HEK293 (cell line): ENCODE results near the gene MLLT10.

Experiments
- CTCF ChIA-PET: fragments of 350-600 bp; formaldehyde crosslinking; extraction: SDS; loops from one replicate; lab custom pipeline; 2021; ENCODE audit warnings: antibody characterized with exemption; lab: Yijun Ruan, JAX
- POLR2A ChIA-PET: fragments of 300-600 bp; formaldehyde crosslinking; extraction: SDS; loops from one replicate; lab custom pipeline; 2020; ENCODE audit warnings: antibody characterized with exemption, inconsistent platforms; lab: Yijun Ruan, JAX
- H3K27ac ChIP-seq: fragments of 200-500 bp; sonication (Bioruptor generic); 2 replicates; pipeline ENCODE4 v1.5.1; 2014; ENCODE audit warnings: low read depth, low read length, control low read depth, inconsistent platforms; ENCODE audit errors: extremely low read depth
- H3K36me3 ChIP-seq, 2 experiments: fragments of 200-500 bp in 1 of 2; sonication (Bioruptor generic) in 1 of 2; 1 replicate in 1 of 2; 2 replicates in 1 of 2; pipeline ENCODE4 v1.5.1; 2014 to 2017; ENCODE audit warnings: inconsistent platforms in 2 of 2, low read length in 2 of 2; ENCODE audit not compliant: control insufficient read depth in 2 of 2, insufficient read depth in 1 of 2
- H3K4me1 ChIP-seq: fragments of 200-500 bp; sonication (Bioruptor generic); 2 replicates; pipeline ENCODE4 v1.5.1; 2014; ENCODE audit warnings: mild to moderate bottlenecking, low read length, inconsistent platforms; ENCODE audit not compliant: control insufficient read depth, insufficient read depth
- H3K4me3 ChIP-seq: 2 replicates; pipeline ENCODE4 v1.5.1; 2011; ENCODE audit warnings: low read depth, mild to moderate bottlenecking, control low read depth, low read length, moderate library complexity
- H3K9me3 ChIP-seq: fragments of 200-500 bp; sonication (Bioruptor generic); 2 replicates; pipeline ENCODE4 v1.5.1; 2014; ENCODE audit warnings: low read depth, low read length, inconsistent platforms; ENCODE audit not compliant: control insufficient read depth, insufficient read depth
- AEBP2 ChIP-seq: fragments of 450-650 bp; formaldehyde crosslinking; IDR thresholded peaks from 2 replicates; pipeline ENCODE4 v1.5.1; 2016; ENCODE audit warnings: missing biosample characterization, missing genetic modification characterization, borderline replicate concordance
- CTCF ChIP-seq: fragments of 450-650 bp; formaldehyde crosslinking; IDR thresholded peaks from 2 replicates; pipeline ENCODE4 v1.5.1; 2016; ENCODE audit warnings: missing biosample characterization, missing genetic modification characterization
- HOXC10 ChIP-seq: sonication (generic); formaldehyde crosslinking; IDR thresholded peaks from 2 replicates; pipeline ENCODE4 v1.8.1; 2023; ENCODE audit warnings: mild to moderate bottlenecking, missing genetic modification reagents
- INSM2 ChIP-seq: fragments of 450-650 bp; formaldehyde crosslinking; IDR thresholded peaks from 2 replicates; pipeline ENCODE4 v1.5.1; 2016; ENCODE audit warnings: missing biosample characterization, missing genetic modification characterization
- OSR2 ChIP-seq: fragments of 450-650 bp; formaldehyde crosslinking; IDR thresholded peaks from 2 replicates; pipeline ENCODE4 v1.5.1; 2016; ENCODE audit warnings: missing biosample characterization, missing genetic modification characterization
- RBAK ChIP-seq: fragments of 450-650 bp; formaldehyde crosslinking; IDR thresholded peaks from 2 replicates; pipeline ENCODE4 v1.5.1; 2016; ENCODE audit warnings: missing biosample characterization, missing genetic modification characterization
- TSHZ1 ChIP-seq: fragments of 450-650 bp; formaldehyde crosslinking; IDR thresholded peaks from 2 replicates; pipeline ENCODE4 v1.5.1; 2016; ENCODE audit warnings: missing biosample characterization, missing genetic modification characterization, borderline replicate concordance
- ZBTB17 ChIP-seq: fragments of 450-650 bp; formaldehyde crosslinking; IDR thresholded peaks from 2 replicates; pipeline ENCODE4 v1.5.1; 2016; ENCODE audit warnings: missing biosample characterization, missing genetic modification characterization
- ZBTB21 ChIP-seq: fragments of 450-650 bp; formaldehyde crosslinking; IDR thresholded peaks from 2 replicates; pipeline ENCODE4 v1.5.1; 2017; ENCODE audit warnings: missing biosample characterization, missing genetic modification characterization
- ZBTB49 ChIP-seq: fragments of 450-650 bp; formaldehyde crosslinking; IDR thresholded peaks from 2 replicates; pipeline ENCODE4 v1.5.1; 2016; ENCODE audit warnings: missing biosample characterization, missing genetic modification characterization, low read depth
- ZFP41 ChIP-seq: fragments of 450-650 bp; formaldehyde crosslinking; IDR thresholded peaks from 2 replicates; pipeline ENCODE4 v1.5.1; 2016; ENCODE audit warnings: missing biosample characterization, missing genetic modification characterization, borderline replicate concordance
- ZNF175 ChIP-seq: fragments of 450-650 bp; formaldehyde crosslinking; IDR thresholded peaks from 2 replicates; pipeline ENCODE4 v1.5.1; 2016; ENCODE audit warnings: missing biosample characterization, missing genetic modification characterization
- ZNF19 ChIP-seq: fragments of 450-650 bp; formaldehyde crosslinking; IDR thresholded peaks from 2 replicates; pipeline ENCODE4; 2016; ENCODE audit warnings: missing biosample characterization, missing genetic modification characterization, low read depth
- ZNF239 ChIP-seq: fragments of 450-650 bp; formaldehyde crosslinking; IDR thresholded peaks from 2 replicates; pipeline ENCODE4 v1.5.1; 2016; ENCODE audit warnings: missing biosample characterization, missing genetic modification characterization
- ZNF350 ChIP-seq: fragments of 450-650 bp; formaldehyde crosslinking; IDR thresholded peaks from 2 replicates; pipeline ENCODE4 v1.5.0; 2017; ENCODE audit warnings: missing biosample characterization, mild to moderate bottlenecking, missing genetic modification characterization
- ZNF354C ChIP-seq: fragments of 450-650 bp; formaldehyde crosslinking; IDR thresholded peaks from 2 replicates; pipeline ENCODE4 v1.5.1; 2016; ENCODE audit warnings: missing biosample characterization, missing genetic modification characterization, low read depth, borderline replicate concordance
- ZNF416 ChIP-seq: fragments of 450-650 bp; formaldehyde crosslinking; IDR thresholded peaks from 2 replicates; pipeline ENCODE4 v1.5.1; 2016; ENCODE audit warnings: missing biosample characterization, missing genetic modification characterization
- ZNF549 ChIP-seq: fragments of 450-650 bp; IDR thresholded peaks from 2 replicates; pipeline ENCODE4 v1.5.1; 2018; ENCODE audit warnings: missing biosample characterization, missing genetic modification characterization, mild to moderate bottlenecking, inconsistent platforms, moderate library complexity
- ZNF610 ChIP-seq: fragments of 450-650 bp; formaldehyde crosslinking; IDR thresholded peaks from 2 replicates; pipeline ENCODE4 v1.5.1; 2016; ENCODE audit warnings: missing biosample characterization, missing genetic modification characterization, borderline replicate concordance
- ZNF639 ChIP-seq: fragments of 450-650 bp; formaldehyde crosslinking; IDR thresholded peaks from 2 replicates; pipeline ENCODE4 v1.5.1; 2016; ENCODE audit warnings: missing biosample characterization, missing genetic modification characterization
- ZNF701 ChIP-seq: fragments of 450-650 bp; formaldehyde crosslinking; IDR thresholded peaks from 2 replicates; pipeline ENCODE4 v1.5.1; 2016; ENCODE audit warnings: missing biosample characterization, missing genetic modification characterization
- ZNF76 ChIP-seq: fragments of 450-650 bp; formaldehyde crosslinking; IDR thresholded peaks from 2 replicates; pipeline ENCODE4; 2016; ENCODE audit warnings: low read depth, missing biosample characterization, missing genetic modification characterization, borderline replicate concordance
- ZSCAN23 ChIP-seq: fragments of 450-650 bp; formaldehyde crosslinking; IDR thresholded peaks from 2 replicates; pipeline ENCODE4 v1.5.1; 2016; ENCODE audit warnings: missing biosample characterization, missing genetic modification characterization

Gene MLLT10

GRCh38 chr10:21719502-21719901 lies 185.5 kb downstream of the MLLT10 start (continued):
- TF ChIP-seq TSHZ1 (tag by site-specific recombination): no peak
- TF ChIP-seq, all 188 proteins: peak for 0

GRCh38 chr10:21720090-21720489 lies 186.1 kb downstream of the MLLT10 start:
- peaks cover 5 to 6% of the 10 kb centered on the region in 2 experiments; a peak in 2 of 3 replicates for H3K36me3 ChIP-seq
- POLR2A ChIA-PET: no interaction called here
- no peak overlapping the region for H3K4me3 ChIP-seq
- H3K4me1 ChIP-seq: peaks cover 12% of the 10 kb centered on the region; the same call in 1 of the 2 replicates
- no peak overlapping the region for H3K27ac ChIP-seq
- CTCF ChIA-PET: interaction anchor here (0.6 to 0.7 kb wide), 2 partner anchors 38 to 41 kb away, joined by 3 read pairs; no protein-coding TSS in a partner anchor
- H3K9me3 ChIP-seq: no peaks in the 10 kb centered on the region
- TF ChIP-seq ZFP41 (tag by site-specific recombination) (no peak), ZBTB21 (tag by site-specific recombination) (no peak), ZNF19 (tag by site-specific recombination) (no peak), AEBP2 (tag by site-specific recombination) (no peak), ZSCAN23 (tag by site-specific recombination) (no peak), ZNF701 (tag by site-specific recombination) (no peak), ZBTB17 (tag by site-specific recombination) (peak; percentile 36; the same call in 1 of the 2 replicates), ZNF639 (tag by site-specific recombination) (no peak), ZNF416 (tag by site-specific recombination) (no peak), CTCF (no peak), ZNF610 (tag by site-specific recombination) (no peak), INSM2 (tag by site-specific recombination) (no peak), ZNF239 (no peak), ZNF175 (tag by site-specific recombination) (no peak), HOXC10 (CRISPR knock-in tag) (no peak), ZNF76 (tag by site-specific recombination) (no peak), ZNF549 (tag by site-specific recombination) (no peak), ZBTB49 (tag by site-specific recombination) (no peak), RBAK (tag by site-specific recombination) (no peak), ZNF350 (no peak), ZNF354C (tag by site-specific recombination) (no peak), OSR2 (peak; percentile 63; the same call in 1 of the 2 replicates)
